ENCODE results near the gene ADCK2.

DNA sequence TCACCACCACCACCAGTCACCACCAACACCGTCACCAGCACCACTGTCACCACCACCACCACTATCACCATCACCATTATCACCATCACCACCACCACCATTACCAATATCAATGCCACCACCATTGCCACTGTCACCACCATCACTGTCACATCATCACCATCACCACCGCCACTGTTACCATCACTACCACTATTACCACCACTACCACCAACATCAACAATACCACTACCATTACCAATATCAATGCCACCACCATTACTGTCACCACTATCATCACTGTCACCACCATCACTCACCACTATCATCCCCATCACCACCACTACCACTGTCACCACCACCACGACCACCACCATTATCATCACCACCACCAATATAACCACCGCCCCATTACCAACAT lies 18.1 kb upstream of the ADCK2 start:
- TF ChIP-seq CTCF (IDR thresholded peaks at IDR 0.05) (no peak), POLR2A (IDR thresholded peaks at IDR 0.05) (no peak)

Measured in Peyer's patch (tissue), 4 donors.